GM23338 (cell line): ENCODE measurements around the gene LRP10. TPM values are rescaled to one million over a fixed set of nuclear protein-coding genes. Genes with fewer than 3 reads are reported as not detected.

Experiments
- ATAC-seq: fragments of 200-7000 bp; cut with Tn5 transposase; 3 replicates; pipeline ENCODE4 v1.9.1; 2020
- DNase-seq: peaks from one replicate; pipeline ENCODE4 v3.0.0-alpha.2; 2015; ENCODE audit warnings: low spot score
- H2AFZ ChIP-seq: fragments of 200-600 bp; sonication (generic); 2 replicates; pipeline ENCODE4 v1.8.0; 2016; ENCODE audit warnings: antibody characterized with exemption, mild to moderate bottlenecking, moderate library complexity
- H3F3A ChIP-seq: fragments of 200-600 bp; sonication (generic); replicated peaks from 2 replicates; pipeline ENCODE4 v1.8.0; 2017; ENCODE audit warnings: antibody characterized with exemption, mixed run types, low read depth
- H3K27ac ChIP-seq: fragments of 200-600 bp; sonication (generic); 2 replicates; pipeline ENCODE4 v1.6.1; 2016; ENCODE audit warnings: low read depth
- H3K27me3 ChIP-seq: fragments of 200-600 bp; sonication (generic); 2 replicates; pipeline ENCODE4 v1.8.0; 2016; ENCODE audit warnings: mild to moderate bottlenecking, mixed run types, moderate library complexity; ENCODE audit not compliant: insufficient read depth
- H3K36me3 ChIP-seq: fragments of 200-600 bp; sonication (generic); 2 replicates; pipeline ENCODE4 v1.8.0; 2016; ENCODE audit warnings: mild to moderate bottlenecking; ENCODE audit not compliant: insufficient read depth
- H3K4me1 ChIP-seq: fragments of 200-600 bp; sonication (generic); 2 replicates; pipeline ENCODE4 v1.8.0; 2016; ENCODE audit warnings: mild to moderate bottlenecking, moderate library complexity; ENCODE audit not compliant: insufficient read depth
- H3K4me2 ChIP-seq: fragments of 200-600 bp; sonication (generic); 2 replicates; pipeline ENCODE4 v1.7.1; 2017; ENCODE audit warnings: mixed run types
- H3K4me3 ChIP-seq: fragments of 200-600 bp; sonication (generic); 2 replicates; pipeline ENCODE4 v1.6.1; 2016; ENCODE audit warnings: mixed run types
- H3K79me2 ChIP-seq: fragments of 200-600 bp; sonication (generic); replicated peaks from 2 replicates; pipeline ENCODE4 v1.8.0; 2017; ENCODE audit warnings: mild to moderate bottlenecking; ENCODE audit not compliant: insufficient read depth
- H3K9me2 ChIP-seq: fragments of 200-600 bp; sonication (generic); 2 replicates; pipeline ENCODE4 v1.8.0; 2017; ENCODE audit not compliant: insufficient read depth
- H4K20me1 ChIP-seq: fragments of 200-600 bp; sonication (generic); replicated peaks from 2 replicates; pipeline ENCODE4 v1.8.0; 2017; ENCODE audit warnings: mild to moderate bottlenecking; ENCODE audit not compliant: insufficient read depth
- H3K27ac Mint-ChIP-seq: 2 replicates; pipeline ENCODE4 v1.8.0; 2020; ENCODE audit warnings: inconsistent platforms, mild to moderate bottlenecking, moderate library complexity, mixed read lengths
- H3K27me3 Mint-ChIP-seq: 3 replicates; pipeline ENCODE4 v1.8.0; 2022; ENCODE audit warnings: low read depth, mild to moderate bottlenecking, moderate library complexity, mixed read lengths, inconsistent platforms; ENCODE audit not compliant: insufficient read depth, poor library complexity
- H3K36me3 Mint-ChIP-seq: 3 replicates; pipeline ENCODE4 v1.8.0; 2021; ENCODE audit warnings: low read depth, mild to moderate bottlenecking, inconsistent platforms, moderate library complexity, mixed read lengths
- H3K4me1 Mint-ChIP-seq: 3 replicates; pipeline ENCODE4 v1.8.0; 2020; ENCODE audit warnings: mild to moderate bottlenecking, inconsistent platforms, mixed read lengths
- H3K4me3 Mint-ChIP-seq: 3 replicates; pipeline ENCODE4 v1.8.0; 2021; ENCODE audit warnings: moderate library complexity, mild to moderate bottlenecking, inconsistent platforms, mixed read lengths
- H3K9me3 Mint-ChIP-seq: 3 replicates; pipeline ENCODE4 v1.8.0; 2020; ENCODE audit warnings: moderate library complexity, mild to moderate bottlenecking, inconsistent platforms, mixed read lengths
- CREB1 ChIP-seq: fragments of 250-450 bp; sonication (Bioruptor Pico); IDR thresholded peaks from 2 replicates; pipeline ENCODE4 v1.5.0; 2020; ENCODE audit warnings: low read depth, mild to moderate bottlenecking, moderate library complexity
- CTCF ChIP-seq, 2 experiments: fragments of 200-600 bp in 1 of 2; sonication (generic) in 1 of 2; conservative IDR thresholded peaks; 2 replicates each; pipeline versions ENCODE4 v1.5.1 to v1.6.1; 2016 to 2017; ENCODE audit warnings: antibody characterized with exemption in 2 of 2, low read depth in 2 of 2, mild to moderate bottlenecking in 2 of 2, moderate library complexity in 1 of 2
- ETS1 ChIP-seq: IDR thresholded peaks from 2 replicates; pipeline ENCODE4 v1.6.1; 2016; ENCODE audit warnings: antibody characterized with exemption
- EZH2phosphoT487 ChIP-seq: fragments of 200-600 bp; sonication (generic); IDR thresholded peaks from one replicate; pipeline ENCODE4 v1.8.1; 2018; ENCODE audit warnings: antibody characterized with exemption; ENCODE audit not compliant: unreplicated experiment
- NANOG ChIP-seq: IDR thresholded peaks from 2 replicates; pipeline ENCODE4 v1.6.1; 2016; ENCODE audit warnings: antibody characterized with exemption, borderline replicate concordance
- POLR2AphosphoS5 ChIP-seq: IDR thresholded peaks from 2 replicates; pipeline ENCODE4 v1.6.1; 2016; ENCODE audit warnings: antibody characterized with exemption, low read depth
- REST ChIP-seq: IDR thresholded peaks from one replicate; pipeline ENCODE4 v1.6.1; 2018; ENCODE audit warnings: antibody characterized with exemption; ENCODE audit not compliant: unreplicated experiment
- STAT1 ChIP-seq: IDR thresholded peaks from one replicate; pipeline ENCODE4 v1.6.1; 2016; ENCODE audit warnings: antibody characterized with exemption; ENCODE audit not compliant: unreplicated experiment
- ZNF114 ChIP-seq: fragments of 250-450 bp; sonication (Bioruptor Pico); IDR thresholded peaks from 2 replicates; pipeline ENCODE4 v1.5.0; 2020; ENCODE audit warnings: mild to moderate bottlenecking, moderate library complexity
- polyA plus RNA-seq: library from polyadenylated mRNA; unstranded; fragments of >200 nt; fragmentation: Nextera tagmentation; extraction: Ambion mirVana; gene quantifications from 2 replicates; pipeline ENCODE4 v1.2.1, GENCODE V29; 2016
- total RNA-seq: library from RNA; depleted of rRNA; stranded (reverse); fragments of >200 nt; shearing (Covaris generic); gene quantifications from 2 replicates; pipeline ENCODE4 v1.2.3, GENCODE V29; 2014

The LRP10 gene
- total and polyA plus RNA-seq, 2 experiments from 2014 or later = 6.4 to 18.1 TPM

GRCh38 chr14:22872033-22872832 lies 693 bp downstream of the LRP10 start:
- Mint-ChIP-seq H3K4me1 (peaks cover 13% of the 10 kb centered on the region), H3K36me3 (peaks cover 16% of the 10 kb centered on the region), H3K27ac (peak overlapping the region; percentile 84), H3K9me3 (no peaks in the 10 kb centered on the region), H3K27me3 (peaks cover 20% of the 10 kb centered on the region), H3K4me3 (peak overlapping the region; percentile 89)
- H3K36me3 ChIP-seq = no peaks in the 10 kb centered on the region
- peak overlapping the region; percentile 76 for H3K4me2 ChIP-seq
- H3K79me2 ChIP-seq = no peaks in the 10 kb centered on the region
- peak; percentile 76 for TF ChIP-seq POLR2AphosphoS5
- TF ChIP-seq STAT1 = no peak
- TF ChIP-seq CREB1 (CRISPR knock-in tag) = peak; percentile 16; the same call in 1 of the 2 replicates
- TF ChIP-seq ETS1 = 0 out of 2 replicates have a peak, but pooled peaks have one; percentile 25
- 0 out of 2 replicates have a peak, but pooled peaks have one; percentile 26 for TF ChIP-seq ZNF114 (CRISPR knock-in tag)
- peak; percentile 97 to 99 for TF ChIP-seq CTCF (conservative IDR thresholded peaks at IDR 0.05; ENCODE audit: low read depth in 2 of 2)
- no peak for TF ChIP-seq NANOG
- DNase-seq (peak; percentile 97), ATAC-seq (peak; percentile 78)
- H3F3A ChIP-seq = peaks cover 7% of the 10 kb centered on the region; the same call in 1 of the 2 replicates
- H4K20me1 ChIP-seq = no peaks in the 10 kb centered on the region
- H3K4me1 ChIP-seq = peaks cover 19% of the 10 kb centered on the region
- no peaks in the 10 kb centered on the region for H3K27me3 ChIP-seq
- no peaks in the 10 kb centered on the region for H3K9me2 ChIP-seq
- H3K4me3 ChIP-seq = peak overlapping the region; percentile 96
- H3K27ac ChIP-seq = peak overlapping the region; percentile 23; the same call in 1 of the 2 replicates
- H2AFZ ChIP-seq = no peak overlapping the region

GRCh38 chr14:22872833-22873520 lies 1.4 kb downstream of the LRP10 start:
- Histone ChIP-seq H4K20me1 (no peaks in the 10 kb centered on the region), H3K36me3 (no peaks in the 10 kb centered on the region), H3K9me2 (no peaks in the 10 kb centered on the region), H3K27ac (no peak overlapping the region), H3K4me2 (peak overlapping the region; percentile 73), H3K79me2 (no peaks in the 10 kb centered on the region), H2AFZ (no peak overlapping the region), H3K4me3 (peak overlapping the region; percentile 96), H3K4me1 (peaks cover 19% of the 10 kb centered on the region), H3K27me3 (no peaks in the 10 kb centered on the region), H3F3A (peaks cover 7% of the 10 kb centered on the region; the same call in 1 of the 2 replicates)
- Mint-ChIP-seq H3K36me3 (peaks cover 21% of the 10 kb centered on the region), H3K4me1 (peaks cover 13% of the 10 kb centered on the region), H3K9me3 (no peaks in the 10 kb centered on the region), H3K27ac (peak overlapping the region; percentile 83), H3K27me3 (peaks cover 20% of the 10 kb centered on the region), H3K4me3 (peak overlapping the region; percentile 89)
- TF ChIP-seq REST (no peak), POLR2AphosphoS5 (no peak), NANOG (no peak), ZNF114 (CRISPR knock-in tag) (no peak), EZH2phosphoT487 (no peak), CTCF (conservative IDR thresholded peaks at IDR 0.05; ENCODE audit: low read depth in 2 of 2) (no peak), CREB1 (CRISPR knock-in tag) (no peak)
- no peak for DNase-seq
- no peak for ATAC-seq
